GM19463 (cell line): Measurements from ENCODE around the gene MB.
"Not testable (repeated sequence)": the region's sequence is repeated elsewhere in the genome, so short reads cannot be mapped to it uniquely, and the experiment has no call there.

Experiments used
- ATAC-seq: cut with Tn5 transposase; IDR thresholded peaks from one replicate; pipeline ENCODE4 v1.9.1; 2021; ENCODE audit warnings: mild to moderate bottlenecking, moderate library complexity; ENCODE audit not compliant: unreplicated experiment

MB gene

DNA sequence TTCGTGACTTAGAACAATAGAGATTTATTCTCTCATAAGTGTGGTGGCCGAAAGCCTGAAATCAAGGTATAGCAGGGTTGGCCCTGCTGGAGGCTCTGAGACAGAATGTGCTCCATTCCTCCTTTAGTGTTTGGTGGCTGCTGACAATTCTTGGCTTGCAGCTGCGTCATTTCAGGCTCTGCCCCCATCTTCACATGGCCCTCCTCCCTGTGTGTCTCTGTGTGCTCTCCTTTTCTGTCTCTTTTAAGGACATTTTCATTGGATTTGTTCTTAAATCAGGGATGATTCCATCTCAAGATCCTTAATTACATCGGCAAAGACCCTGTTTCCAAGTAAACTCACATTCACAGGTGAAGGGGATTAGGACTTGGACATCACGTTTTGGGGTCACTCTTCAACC is 20.9 kb upstream of the MB start:
- no peak for ATAC-seq

DNA sequence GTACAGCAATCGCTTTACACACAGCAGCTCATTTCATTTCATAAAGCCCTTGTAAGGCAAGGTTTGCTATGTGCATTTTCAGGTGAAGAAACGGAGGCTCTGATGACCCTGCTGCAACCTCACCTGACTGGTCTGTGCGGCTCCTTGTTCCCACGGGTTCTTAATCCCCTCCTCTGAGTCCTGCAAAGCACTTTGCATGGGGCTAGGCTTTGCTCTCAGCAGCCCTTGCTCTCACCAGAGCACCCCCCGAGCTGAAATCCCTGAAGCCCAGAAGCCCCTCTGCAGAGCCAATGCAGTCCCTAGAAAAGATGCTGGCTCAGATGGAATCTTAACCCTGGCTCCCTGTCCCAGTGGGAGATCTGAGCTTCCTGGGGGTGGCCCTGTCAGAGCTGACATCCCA is 20.1 kb upstream of the MB start:
- no peak for ATAC-seq

DNA sequence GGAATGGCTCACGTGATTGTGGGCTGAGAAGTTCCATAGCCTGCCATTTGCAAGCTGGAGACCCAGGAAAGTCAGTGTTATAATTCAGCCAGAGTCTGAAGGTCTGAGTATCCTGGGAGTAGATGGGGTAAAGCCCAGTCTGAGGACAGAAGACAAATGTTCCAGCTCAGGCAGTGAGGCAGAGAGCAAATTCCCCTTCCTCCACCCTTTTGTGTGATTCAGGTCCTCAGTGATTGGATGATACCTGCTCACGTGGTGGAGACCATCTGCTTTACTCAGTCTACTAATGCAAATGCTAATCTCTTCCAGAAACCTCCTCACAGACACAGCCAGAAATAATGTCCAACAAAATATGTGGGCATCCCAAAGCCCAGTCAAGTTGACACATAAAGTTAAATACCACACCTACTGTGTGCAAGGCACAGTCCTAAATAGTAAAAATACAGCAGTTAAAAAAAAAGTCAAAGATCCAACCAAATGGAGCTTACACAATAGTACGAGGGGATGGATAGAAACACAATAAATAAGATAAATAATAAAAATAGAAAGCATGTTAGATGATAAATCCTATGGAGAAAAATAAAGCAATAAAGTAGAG is 17.9 kb upstream of the MB start:
- no peak for ATAC-seq

DNA sequence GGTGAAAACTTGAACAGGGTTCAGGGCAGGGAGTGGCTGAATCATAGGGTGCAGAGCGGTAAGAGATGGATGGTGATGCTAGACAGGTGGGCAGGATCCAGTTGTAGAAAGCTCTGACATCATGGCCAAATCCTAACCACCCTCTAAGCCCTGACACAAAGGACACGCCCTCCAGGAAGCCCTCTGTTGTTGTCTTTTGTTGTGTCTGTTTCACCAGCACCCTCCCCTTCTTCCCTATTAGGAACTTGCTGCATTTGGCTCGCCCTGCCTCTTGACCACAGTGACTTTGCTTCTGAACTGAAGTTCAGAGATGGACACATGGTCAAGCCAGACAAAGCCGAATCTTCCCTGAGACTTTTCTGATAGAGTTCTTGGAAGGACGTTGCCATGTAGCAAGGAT is 16.9 kb upstream of the MB start:
- no peak for ATAC-seq

DNA sequence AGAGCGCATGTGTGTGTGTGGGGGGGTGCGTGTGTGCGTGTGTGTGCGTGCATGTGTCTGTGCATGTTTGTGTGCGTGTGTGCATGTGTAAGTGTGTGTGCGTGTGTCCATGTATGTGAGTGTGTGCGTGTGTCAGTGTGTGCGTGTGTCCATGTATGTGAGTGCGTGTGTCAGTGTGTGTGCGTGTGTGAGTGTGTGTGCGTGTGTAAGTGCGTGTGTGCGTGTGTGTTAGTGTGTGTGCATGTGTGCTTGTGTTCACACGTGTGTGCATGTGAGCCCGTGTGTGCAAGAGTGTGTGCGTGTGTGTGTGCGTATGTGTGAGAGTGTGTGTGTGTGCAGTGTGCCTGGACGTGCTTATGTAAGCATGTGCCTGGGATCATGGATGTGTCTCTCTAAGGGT is 16.4 kb upstream of the MB start:
- no peak for ATAC-seq

DNA sequence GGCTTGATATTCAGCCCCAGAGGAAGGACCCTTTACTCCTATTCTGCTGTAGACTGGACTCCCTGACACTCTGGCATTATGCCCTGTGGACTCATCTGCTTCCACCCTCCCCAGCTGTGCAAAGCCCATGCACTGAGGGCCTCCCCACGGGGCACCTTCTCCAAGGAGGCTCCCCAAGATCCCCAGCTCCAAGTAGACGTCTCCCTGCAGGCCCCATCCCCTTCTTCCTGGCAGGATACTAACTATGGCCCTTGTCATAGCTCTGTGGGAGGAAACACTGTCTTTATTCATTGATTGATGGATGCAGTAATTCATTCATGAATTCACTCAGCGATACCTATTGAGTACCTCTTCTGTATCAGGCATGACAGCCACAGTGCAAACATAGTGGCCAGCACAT is 15.8 kb upstream of the MB start:
- no peak for ATAC-seq

DNA sequence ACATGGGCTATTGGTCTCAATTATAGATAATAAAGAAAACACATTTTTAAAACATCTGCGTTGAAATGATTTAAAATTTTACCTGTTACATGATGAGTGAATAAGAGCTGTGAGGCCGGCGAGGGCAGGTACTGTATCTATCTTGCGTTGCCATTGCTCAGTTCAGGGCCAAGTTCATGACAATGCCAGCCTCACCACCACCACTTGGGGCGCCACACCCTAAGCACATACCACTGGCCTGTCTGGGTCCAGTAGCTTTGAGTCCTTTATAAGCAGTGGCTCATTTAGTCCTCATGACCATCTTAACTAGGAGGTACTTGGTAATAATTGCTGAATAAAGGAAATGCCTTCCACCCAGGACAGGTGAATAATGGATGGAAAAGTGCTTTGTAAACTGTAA is 14.5 kb upstream of the MB start:
- ATAC-seq: no peak

DNA sequence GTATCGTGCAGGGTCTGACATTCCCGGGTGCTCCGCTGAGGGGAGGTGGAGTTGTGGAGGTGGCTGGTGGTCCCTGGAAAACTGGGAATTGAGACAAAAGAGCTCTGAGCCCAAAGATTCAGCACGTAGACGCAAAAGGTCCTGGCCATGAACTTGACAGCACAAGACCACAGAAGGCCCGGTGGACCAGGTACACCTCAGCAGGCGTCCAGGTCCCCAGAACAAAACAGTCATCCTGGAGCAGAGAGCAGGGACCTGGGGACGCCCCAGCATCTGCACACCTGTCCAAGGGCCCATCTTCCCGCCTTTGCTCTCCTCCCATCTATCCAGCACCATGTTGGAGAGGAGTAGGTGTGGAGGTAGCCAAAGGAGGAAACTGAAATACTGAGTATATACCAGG is 13.8 kb upstream of the MB start:
- no peak for ATAC-seq

DNA sequence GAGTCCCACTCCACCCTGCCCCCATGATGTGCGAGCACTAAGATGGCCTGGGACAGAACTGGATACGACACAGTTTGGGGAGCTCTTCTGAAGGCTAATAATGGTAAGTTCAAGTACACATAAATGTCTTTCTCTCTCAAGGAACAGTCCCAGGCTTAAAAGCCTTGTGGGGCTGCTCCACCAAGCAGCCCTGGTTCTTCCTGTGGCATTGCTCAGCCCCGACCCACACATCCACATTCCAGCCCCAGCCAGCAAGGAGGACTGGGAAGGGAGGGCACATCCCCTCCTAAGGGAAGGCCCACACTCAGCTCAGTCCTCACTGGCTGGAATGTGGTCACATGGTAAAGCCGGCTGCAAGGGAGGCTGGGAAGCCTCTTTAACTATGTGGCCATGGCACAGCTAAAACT is 13.3 kb upstream of the MB start:
- ATAC-seq: no peak

DNA sequence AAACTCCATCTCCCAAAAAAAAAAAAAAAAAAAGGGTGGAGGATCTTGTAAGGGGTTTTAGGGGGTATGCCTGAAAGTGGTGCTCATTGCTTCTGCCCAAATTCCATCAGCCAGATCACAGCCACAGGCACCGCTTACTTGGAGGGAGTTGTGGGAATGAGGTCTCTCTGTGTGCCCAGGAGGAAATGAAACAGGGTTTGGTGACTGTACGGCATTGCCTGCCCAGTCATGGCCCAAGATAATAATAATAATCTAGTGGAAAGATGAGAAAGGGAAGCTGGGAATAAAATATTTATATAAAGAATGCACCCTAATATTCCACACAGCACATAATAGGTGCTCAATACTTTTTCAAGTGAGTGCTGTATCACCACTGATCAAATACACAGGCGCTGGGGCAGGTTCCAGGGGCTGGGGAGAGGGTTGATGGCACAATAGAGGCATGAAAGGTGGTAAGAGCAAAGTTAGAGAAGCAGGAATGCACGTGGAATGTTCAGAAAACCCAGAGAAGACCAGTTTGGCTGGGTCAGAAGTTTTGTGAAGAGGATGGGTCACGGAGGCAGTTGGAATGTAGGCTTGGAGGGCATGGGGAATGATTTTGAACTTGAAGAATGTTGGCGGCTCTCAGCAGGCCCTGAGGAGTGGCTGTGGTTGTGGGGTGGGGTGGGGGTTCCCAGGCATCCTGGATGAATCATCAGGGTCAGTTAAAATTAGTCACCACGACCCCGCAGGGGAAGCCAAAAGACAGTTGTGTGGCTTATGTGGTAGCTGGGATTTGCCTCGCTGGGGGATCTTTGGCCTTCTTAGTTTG is 12.5 kb upstream of the MB start:
- no peak for ATAC-seq

DNA sequence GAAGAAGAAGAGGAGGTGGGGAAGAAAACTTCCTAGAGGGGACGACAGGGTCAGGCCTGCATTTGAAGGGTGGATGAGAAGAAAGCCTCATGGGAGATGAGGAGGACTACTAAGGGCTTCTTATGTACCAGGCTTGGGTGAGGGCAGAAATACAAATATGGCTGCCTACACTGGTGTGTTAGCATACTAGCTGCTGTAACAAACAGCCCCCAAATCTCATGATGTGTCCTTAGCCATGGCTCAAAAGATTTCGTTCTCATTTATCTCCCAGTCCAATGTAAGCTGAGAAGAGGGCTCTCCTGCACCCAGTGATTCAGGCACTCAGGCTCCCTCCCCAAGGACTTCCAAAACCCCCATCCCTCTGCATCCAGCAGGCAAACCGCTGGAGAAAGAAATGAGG is 11.6 kb upstream of the MB start:
- no peak for ATAC-seq

DNA sequence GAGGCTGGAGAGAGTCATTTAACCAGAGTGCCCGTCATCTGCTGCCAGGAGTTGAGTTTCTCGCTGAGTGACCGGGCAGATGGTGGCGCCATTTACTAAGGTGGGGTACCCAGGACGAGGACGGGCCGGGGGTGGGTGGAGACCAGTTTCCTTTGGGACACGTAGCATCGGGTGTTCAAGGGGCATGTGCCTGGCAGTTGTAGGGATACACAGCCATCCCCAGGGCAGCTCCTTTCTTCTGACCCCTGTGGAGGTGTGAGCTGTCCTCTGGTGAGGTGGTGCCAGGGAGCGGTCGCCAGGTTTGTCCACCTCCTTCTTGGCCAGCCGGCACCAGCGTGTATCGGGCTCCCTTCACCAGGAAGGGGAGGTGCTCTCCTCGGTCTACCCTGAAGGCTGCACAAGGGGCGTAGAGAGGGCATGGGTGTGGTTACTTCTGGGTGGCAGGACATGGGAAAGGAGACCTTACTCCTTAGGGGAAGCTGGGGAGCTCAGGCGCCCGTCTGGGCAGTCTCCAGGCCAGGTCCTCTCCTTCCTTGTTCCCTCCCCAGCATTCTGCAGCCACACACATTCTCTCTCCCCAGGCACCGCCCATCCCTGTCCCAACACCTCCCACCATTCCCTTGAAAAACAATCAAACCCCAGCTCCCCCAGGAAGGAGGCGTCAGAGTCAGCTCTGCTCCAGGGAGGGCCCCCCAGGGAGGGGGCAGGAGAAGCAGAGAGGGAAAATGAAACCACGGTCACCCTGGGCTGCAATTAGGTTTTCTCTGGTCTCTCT is 10.3 kb upstream of the MB start:
- no peak for ATAC-seq

DNA sequence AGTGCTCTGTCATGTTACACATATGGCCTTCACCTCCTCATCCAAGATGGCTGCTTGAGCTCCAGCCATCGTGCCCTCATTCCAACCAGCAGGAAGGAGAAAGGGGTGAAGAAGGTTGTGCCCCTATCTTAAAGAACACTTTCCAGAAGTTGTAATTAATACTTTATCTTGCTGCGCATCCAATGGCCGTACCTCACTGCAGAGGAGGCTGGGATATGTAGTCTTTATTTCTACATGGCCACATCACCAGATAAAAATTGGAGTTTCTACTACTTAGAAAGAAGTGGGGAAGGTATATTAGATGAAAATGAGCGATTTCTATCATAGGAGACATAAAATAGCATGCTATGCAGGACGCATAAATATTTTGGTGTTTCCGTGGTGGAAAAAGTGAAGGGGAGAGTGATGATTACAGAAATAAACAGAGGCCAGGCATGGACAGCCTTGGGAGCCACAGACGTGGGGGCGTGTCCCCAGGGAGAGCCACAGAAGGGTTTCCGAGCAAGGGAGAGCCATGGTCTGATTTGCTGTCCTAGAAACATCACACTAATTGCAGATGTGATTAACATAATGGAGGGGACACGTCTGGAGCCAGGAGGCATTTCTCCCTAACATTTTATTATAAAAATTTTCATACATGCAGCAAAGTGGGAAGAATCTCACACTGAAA is 8.8 kb upstream of the MB start:
- ATAC-seq: no peak

DNA sequence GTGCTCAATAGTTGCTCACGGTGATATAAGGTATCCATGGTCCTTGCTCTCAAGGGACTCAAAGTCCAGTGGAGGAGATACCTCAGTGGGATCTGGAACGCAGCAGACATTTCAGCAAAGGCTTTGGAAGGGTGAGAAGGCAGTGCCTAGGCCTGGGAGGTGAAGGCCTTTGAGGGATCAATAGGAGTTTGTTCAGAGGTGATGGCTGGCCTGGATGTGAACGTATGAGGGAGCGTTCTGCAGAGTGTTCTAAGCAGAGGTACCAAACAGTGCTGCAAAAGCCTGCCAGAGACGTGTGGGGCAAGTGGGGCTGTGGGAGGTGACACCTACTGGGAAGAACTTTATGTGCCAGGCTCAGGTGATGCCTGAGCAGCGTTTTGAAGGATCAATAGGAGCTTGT is 7.4 kb upstream of the MB start:
- no peak for ATAC-seq

DNA sequence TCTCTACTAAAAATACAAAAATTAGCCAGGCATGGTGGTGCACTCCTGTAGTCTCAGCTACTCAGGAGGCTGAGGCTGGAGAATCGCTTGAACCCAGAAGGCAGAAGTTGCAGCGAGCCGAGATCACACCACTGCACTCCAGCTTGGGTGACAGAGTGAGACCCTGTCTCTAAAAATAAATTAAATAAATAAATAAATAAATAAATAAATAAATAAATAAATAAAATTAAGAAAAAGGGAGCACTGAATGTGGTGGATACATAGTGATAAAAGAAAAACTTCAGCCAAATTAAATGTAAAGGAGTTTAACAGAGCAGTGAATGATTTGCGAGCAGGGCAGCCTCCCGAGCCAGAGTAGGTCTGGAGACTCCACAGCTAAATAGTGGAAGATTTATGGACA is 6.8 kb upstream of the MB start:
- ATAC-seq: not testable (repeated sequence)

DNA sequence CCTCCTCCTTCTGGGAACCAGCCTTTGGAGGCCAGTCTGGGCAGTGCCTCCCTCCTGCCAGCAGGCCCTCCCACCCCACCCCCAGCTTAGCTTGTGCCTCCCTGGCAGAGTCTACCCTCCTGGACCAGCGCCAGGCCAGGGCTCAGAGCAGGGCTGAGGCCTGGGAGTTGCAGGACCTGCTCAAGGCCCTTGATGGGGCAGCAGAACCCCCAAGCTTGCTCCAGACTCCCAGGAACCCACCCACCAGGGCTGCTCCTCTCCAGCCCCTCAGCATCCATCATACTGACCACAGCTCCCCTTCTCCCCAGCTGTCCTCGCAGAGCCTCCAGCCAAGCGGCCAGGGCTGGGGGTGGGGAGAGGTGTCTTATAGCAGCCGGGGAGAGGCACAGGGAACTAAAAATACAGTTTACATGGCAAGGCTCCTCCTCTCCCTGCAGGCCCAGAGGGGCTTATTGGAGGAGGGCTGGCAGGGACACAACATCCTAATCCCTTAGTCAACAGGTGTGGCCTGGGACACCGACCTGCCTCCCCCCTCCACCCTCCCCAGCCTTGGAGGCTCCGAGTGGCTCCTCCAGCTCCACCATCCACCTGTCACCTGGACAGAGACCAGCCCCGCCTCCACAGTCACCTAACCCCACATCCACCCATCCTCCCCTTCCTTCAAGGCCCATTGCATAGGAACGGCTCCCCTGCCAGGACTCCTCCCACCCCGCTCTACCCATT is 5.2 kb upstream of the MB start:
- no peak for ATAC-seq

DNA sequence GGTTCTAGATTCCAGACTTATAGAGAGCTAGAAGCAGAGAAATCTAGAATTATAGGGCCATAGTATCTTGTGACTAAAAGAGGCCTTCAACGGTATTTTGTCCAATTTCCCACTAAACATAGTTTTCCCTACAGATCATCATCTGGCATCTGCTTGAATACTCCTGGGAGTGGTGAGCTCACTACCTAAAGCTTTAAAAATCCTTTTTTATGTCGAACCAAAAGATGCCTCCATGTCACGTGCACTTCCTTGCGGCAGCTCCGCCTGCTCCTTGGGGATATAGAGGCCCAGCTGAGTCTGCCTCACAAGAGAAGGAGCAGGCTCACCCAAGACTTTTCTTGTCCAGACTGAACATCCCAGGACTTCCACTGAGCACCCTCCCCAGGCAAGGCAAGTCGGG is 4.3 kb upstream of the MB start:
- no peak for ATAC-seq

DNA sequence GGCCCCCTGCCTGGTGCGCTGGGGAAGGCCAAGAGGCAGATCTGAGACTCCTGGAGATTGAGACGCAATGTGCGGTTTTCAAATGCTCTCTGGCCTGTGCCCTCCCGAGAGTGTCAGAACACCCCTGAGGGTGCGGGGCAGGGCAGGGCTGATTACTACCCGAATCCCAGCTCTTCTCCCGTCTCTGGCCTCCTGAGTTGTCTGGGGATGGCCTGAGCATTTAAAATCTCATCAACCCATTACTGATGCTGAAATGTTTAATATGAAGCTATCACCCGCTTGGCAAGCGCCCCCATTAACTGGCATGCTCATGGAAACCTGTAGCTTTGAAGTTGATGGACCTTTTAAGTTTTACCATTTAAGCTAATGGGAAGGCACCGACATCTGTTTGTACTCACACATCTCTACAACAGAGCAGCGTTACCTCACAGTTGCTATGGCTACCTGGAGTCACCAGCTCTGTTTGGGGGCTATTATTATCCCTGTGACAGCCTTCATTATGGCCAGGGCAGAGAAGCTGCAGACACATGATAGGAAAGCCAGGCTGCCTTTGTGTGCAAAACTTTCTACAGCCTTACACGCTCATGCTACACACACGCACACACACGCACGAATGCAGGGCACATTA is 3.6 kb upstream of the MB start:
- ATAC-seq: no peak

DNA sequence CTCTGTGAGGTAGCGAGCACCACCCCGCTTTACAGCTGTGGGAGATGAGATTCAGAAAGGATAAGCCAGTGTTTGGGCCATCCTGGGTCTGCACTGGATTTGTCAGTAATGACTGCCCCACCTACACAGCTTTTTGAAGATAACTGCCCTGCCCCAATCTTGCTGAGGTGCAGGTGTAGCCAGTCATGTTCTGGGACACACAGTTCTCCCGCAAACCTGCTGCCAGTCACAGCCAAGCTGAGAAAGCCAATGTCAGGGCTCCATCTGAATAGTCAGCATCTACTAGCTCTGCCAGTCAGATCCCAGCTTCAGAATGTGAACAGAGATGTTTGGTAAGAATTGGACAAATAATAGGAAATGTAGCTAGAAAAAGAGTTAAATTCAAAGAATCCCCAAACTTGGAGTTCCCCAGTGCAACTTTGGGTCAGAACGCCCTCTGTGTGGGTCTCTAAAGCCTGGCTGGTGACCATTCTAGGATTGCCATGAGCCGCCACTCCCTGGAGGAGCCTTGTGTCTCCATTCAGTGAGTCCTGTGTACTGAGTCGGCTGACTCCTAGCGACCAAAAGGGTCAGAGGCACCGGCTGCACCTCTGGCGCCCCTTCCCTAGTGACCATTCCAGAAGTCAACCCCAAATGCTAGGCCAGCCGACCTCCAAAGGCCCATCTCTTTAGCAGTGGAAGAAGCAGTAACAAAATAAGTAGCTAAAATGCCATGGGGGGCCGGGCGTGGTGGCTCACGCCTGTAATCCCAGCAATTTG is 2.4 kb upstream of the MB start:
- ATAC-seq: no peak
